GM18520 (cell line): ENCODE results near the gene PTPRE.

Experiments used
- ATAC-seq: cut with Tn5 transposase; IDR thresholded peaks from one replicate; pipeline ENCODE4 v1.9.1; 2021; ENCODE audit not compliant: unreplicated experiment

PTPRE gene

GRCh38 chr10:128042131-128042610 lies 135.3 kb downstream of the PTPRE start:
- ATAC-seq: peak; percentile 71

DNA sequence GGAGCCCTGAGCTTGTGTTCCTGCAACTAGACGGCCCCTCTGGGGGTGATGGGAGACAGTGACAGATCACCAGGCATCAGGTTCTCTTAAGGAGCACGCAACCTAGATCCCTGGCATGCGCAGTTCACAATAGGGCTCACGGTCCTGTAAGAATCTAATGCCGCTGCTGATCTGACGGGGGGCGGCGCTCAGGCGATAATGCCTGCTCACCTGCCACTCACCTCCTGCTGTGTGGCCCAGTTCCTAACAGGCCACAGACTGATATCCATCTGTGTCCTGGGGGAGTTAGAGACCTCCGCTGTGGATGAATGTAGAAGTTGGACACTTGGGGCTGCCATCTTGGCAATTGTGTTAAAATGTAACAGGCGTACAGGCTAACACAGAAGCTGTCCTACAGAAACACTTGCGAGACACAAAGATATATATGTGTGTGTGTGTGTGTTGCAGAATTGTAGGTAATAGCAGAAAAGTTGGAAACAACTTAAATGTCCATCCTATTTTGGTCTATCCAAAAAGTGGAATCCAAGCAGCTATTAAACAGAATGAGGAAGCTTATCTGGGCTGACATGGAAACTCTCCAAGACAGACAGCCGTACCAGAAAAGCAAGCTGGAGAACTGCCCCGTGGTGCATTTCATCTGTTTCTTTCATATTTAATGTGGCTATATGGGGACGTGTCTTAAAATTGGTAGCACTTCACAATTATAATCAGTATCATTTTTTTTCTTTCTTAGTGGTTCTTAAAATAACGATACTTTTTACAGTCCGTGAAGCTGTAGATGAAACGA lies 136.5 kb downstream of the PTPRE start:
- no peak for ATAC-seq

- no peak for ATAC-seq
Measured at GRCh38 chr10:128044186-128044585, 137.3 kb downstream of the PTPRE start.

GRCh38 chr10:128044961-128045832 lies 138.3 kb downstream of the PTPRE start:
- ATAC-seq: no peak

GRCh38 chr10:128045833-128046120 lies 138.9 kb downstream of the PTPRE start:
- ATAC-seq: no peak

DNA sequence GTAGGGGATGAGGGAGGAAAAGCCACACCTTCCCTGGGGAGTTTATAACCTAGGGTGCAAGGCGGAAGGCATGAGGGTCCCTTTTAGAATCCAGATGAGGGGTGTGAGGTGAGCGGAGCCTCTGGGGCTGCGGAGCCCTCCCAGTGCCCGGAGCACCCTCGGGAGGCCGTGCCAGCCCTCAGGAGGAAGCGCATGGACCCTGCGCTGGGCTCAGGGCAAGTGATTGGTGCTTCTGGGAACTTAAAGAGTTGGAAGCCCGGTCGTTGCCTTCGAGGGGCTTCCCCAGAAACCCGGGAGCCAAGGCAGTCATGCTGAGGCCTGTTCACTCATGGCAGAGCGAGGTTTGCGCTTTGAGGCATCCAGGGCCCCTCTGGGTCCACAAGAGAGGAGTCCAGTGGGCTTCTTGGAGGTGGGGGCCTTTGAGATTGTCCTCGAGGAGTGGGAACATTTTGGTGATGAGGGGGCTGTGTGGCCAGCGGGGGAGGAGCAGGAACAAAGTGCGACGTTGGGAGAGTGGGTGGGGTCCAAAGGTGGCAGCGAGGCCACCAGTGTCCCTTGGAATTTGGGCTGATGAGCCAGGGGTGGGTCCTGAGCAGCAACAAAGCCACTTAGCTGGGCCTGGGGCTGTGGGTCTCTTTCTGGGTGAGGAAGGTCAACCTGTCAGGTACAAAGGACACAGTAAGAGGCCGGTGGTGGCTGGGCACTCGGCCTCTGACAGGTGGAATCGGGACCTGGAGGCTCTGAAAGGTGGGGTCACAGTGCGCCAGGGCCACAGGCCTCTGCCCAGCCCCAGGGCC lies 139.5 kb downstream of the PTPRE start:
- ATAC-seq: no peak

GRCh38 chr10:128046953-128047290 lies 140.0 kb downstream of the PTPRE start:
- no peak for ATAC-seq

DNA sequence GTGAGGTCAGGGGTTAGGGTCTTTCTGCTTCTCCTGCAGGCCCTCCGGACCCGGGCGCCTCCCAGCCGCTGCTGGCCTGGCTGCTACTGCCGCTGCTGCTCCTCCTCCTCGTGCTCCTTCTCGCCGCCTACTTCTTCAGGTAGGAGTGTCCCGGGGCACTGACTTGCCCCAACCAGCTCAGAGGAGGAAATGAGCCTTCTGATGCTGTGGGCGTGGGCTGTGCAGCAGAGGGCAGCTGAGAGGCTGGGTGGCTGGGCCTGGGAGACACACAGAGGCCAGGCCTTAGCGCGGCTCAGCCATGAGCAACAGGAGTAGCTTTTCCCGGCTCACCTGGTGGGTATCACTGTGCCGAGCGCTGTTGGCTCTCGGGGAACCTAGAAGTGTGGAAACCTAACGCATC lies 140.4 kb downstream of the PTPRE start:
- ATAC-seq: peak; percentile 99

- no peak for ATAC-seq
Measured at GRCh38 chr10:128047991-128048818, 141.3 kb downstream of the PTPRE start.

DNA sequence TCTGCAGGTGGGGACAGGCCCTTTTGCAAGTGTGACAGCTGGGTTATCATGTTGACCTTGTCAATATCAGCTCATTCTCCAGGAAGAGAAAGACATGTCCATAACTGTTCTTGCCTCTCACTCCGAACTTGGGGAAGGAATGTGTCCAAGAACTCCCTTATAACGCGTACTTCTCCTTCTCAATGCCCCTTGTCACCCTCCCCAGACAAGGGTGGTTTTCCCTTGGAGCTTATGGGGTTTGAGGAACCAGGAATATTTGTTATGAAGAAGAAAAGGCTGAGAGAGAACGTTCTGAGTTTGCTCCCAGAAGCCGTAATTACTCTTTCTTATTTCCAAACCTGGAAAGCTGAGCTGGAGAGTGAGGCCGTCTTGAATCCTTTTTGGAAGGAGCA lies 141.9 kb downstream of the PTPRE start:
- no peak for ATAC-seq

DNA sequence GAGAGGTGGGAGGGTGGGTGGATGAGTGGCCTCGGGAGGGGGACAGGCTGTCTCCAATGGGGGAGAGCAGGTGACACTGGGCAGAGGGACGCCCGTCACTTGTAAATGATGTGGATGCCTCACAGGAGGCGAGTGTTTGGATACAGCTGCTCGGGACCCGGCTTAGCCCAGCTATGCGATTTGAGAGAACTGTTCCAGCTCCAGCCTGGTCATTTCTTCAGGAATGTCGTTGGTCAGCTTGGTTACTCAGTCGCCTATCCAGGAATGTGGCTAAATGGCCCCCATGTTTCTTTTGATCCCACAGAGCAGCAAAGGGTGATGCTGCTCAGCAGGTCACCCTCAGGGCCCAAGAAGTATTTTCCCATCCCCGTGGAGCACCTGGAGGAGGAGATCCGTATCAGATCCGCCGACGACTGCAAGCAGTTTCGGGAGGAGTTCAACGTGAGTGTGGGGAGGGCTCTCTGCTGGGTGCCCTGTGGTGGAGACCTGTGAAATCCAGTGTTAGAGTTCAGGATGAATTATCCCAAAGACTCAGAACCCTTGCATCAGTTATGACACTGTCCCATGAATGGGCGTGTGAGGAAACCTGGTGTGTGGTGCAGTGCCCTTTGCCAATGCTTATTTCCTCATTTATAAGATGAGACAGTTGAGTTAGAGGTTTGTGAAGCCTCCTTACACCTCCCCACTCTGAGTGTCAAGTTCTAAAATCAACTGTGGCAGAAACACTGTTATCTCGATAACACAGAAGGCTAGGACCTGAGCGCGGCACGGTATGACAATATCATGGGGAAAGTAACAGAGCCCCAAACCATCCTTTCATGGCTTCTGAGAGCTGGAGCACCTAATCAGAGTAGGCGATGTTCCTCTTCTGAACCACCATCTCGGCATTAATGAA lies 142.6 kb downstream of the PTPRE start:
- no peak for ATAC-seq

- ATAC-seq: no peak
Measured at GRCh38 chr10:128050121-128050516, 143.2 kb downstream of the PTPRE start.

DNA sequence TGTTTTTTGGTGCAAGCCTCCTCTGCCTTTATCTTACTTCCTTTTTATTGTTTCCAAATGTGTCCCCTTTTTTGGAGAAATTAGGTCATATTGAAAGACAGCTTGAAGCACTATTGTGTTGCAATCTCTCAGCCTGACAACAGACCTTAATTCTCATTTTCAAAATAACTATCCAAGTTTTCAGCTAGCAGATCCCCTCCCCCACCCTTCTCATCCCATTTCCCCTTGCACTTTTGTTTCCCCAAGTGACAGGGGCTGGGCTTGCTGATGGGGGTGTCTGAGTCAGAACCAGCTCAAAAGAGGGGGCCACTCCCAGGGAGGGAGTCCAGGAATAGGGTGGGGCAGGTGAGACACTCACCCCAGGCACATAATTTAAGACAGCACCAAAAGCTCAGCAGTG lies 144.0 kb downstream of the PTPRE start:
- ATAC-seq: no peak

- ATAC-seq: no peak
Measured at GRCh38 chr10:128051548-128051947, 144.6 kb downstream of the PTPRE start.

DNA sequence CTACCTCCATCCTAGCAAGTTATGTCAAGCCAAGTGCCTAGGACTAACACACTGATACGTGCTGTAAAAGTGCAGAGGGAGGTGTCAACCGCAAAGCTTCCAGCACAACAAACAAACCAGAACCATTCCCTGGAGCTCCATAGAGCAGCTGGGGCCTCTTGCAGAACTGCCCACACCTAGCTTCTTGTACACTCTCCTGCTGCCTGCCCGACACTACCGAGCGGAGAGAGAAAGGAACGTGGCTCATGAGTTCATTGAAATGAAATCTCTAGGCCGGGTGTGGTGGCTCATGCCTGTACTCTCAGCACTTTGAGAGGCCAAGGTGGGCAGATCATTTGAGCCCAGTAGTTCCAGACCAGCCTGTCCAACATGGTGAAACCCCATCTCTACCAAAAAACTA lies 145.8 kb downstream of the PTPRE start:
- no peak for ATAC-seq

GRCh38 chr10:128053356-128053755 lies 146.5 kb downstream of the PTPRE start:
- no peak for ATAC-seq

DNA sequence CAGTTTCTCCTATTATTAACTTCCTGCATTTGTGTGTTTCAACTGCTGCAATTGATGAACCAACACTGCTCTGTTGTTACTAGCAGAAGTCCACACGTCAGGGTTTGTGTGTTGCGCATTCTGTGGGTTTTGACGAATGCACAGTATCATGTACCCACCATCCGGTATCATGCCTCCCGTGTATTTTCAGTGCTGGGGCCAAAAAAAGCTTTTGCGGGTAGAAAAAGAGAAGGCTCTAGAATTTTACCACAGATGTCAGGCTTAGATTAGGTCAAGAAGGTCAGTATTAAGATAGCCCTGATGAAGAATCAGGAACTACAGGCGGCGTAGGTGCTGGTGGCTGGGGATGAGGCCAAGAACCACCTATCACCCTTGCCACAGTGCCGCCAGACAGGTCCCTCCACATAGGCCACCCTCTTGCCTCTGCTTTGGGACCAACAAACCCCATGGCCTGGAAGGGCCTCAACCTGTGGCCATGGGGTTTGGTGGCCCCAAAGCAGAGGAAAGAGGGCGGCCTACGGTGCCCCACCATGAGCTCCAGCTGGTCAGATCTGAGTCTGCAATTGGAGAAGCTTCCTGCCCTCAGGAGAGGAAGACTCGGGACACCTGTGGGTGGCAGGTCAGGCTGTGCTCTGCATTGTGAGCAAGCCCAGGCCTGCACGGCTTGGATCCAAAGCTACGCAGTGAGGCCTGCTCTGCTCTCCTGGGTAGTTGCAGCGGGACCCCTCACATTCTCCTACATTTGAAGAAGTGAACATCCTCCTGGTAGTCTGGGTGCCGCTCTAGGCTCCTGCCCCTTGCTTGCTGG lies 147.5 kb downstream of the PTPRE start:
- no peak for ATAC-seq

GRCh38 chr10:128055061-128055868 lies 148.4 kb downstream of the PTPRE start:
- no peak for ATAC-seq
